MG63 (cell line): Measurements from ENCODE around the gene KCP. TPM values are rescaled to one million over a fixed set of nuclear protein-coding genes. Genes with fewer than 3 reads are reported as not detected.

Source experiments
- DNase-seq: peaks from one replicate; pipeline ENCODE4 v3.0.0-alpha.2; 2020
- H3K27me3 ChIP-seq: fragments of 250-450 bp; sonication (Bioruptor Pico); 2 replicates; pipeline ENCODE4 v1.5.1; 2020; ENCODE audit warnings: mild to moderate bottlenecking, moderate library complexity
- H3K36me3 ChIP-seq: fragments of 250-450 bp; sonication (Bioruptor Pico); 2 replicates; pipeline ENCODE4 v1.5.1; 2020; ENCODE audit warnings: mild to moderate bottlenecking, moderate library complexity
- H3K4me3 ChIP-seq: fragments of 250-450 bp; sonication (Bioruptor Pico); 2 replicates; pipeline ENCODE4 v1.5.1; 2020; ENCODE audit warnings: mild to moderate bottlenecking, moderate library complexity
- H3K9me3 ChIP-seq: fragments of 250-450 bp; sonication (Bioruptor Pico); 2 replicates; pipeline ENCODE4 v1.5.1; 2020; ENCODE audit warnings: mild to moderate bottlenecking, moderate library complexity
- total RNA-seq: library from RNA; depleted of rRNA; stranded (reverse); fragments of >200 nt; shearing (Covaris generic); gene quantifications from 2 replicates; pipeline ENCODE4 v1.2.3, GENCODE V29; 2014; ENCODE audit warnings: low replicate concordance

The KCP gene
- total RNA-seq, 1 experiment from 2014 or later: not detected

- no peaks in the 10 kb centered on the region for H3K36me3 ChIP-seq
- H3K4me3 ChIP-seq: no peak overlapping the region
- no peaks in the 10 kb centered on the region for H3K9me3 ChIP-seq
- no peak for DNase-seq
- no peaks in the 10 kb centered on the region for H3K27me3 ChIP-seq
These were observed 6.7 kb downstream of the KCP start for GRCh38 chr7:128903621-128904361.

- Histone ChIP-seq H3K36me3 (no peaks in the 10 kb centered on the region), H3K27me3 (no peaks in the 10 kb centered on the region), H3K4me3 (no peak overlapping the region), H3K9me3 (no peaks in the 10 kb centered on the region)
- no peak for DNase-seq
These were observed 7.5 kb downstream of the KCP start for GRCh38 chr7:128902761-128903585.

GRCh38 chr7:128900237-128900636 lies 10.3 kb downstream of the KCP start:
- no peak for DNase-seq
- no peaks in the 10 kb centered on the region for H3K27me3 ChIP-seq
- H3K4me3 ChIP-seq: no peak overlapping the region
- H3K36me3 ChIP-seq: no peaks in the 10 kb centered on the region
- H3K9me3 ChIP-seq: no peaks in the 10 kb centered on the region

- no peaks in the 10 kb centered on the region for H3K27me3 ChIP-seq
- no peaks in the 10 kb centered on the region for H3K36me3 ChIP-seq
- DNase-seq: no peak
- no peaks in the 10 kb centered on the region for H3K9me3 ChIP-seq
- no peak overlapping the region for H3K4me3 ChIP-seq
These were observed 11.1 kb downstream of the KCP start for GRCh38 chr7:128899392-128899791.

- Histone ChIP-seq H3K27me3 (no peaks in the 10 kb centered on the region), H3K4me3 (no peak overlapping the region), H3K36me3 (no peaks in the 10 kb centered on the region), H3K9me3 (no peaks in the 10 kb centered on the region)
- DNase-seq: no peak
These were observed 15.2 kb downstream of the KCP start for GRCh38 chr7:128895320-128895719.

GRCh38 chr7:128894101-128894440 lies 16.4 kb downstream of the KCP start:
- no peaks in the 10 kb centered on the region for H3K27me3 ChIP-seq
- DNase-seq: no peak
- no peaks in the 10 kb centered on the region for H3K9me3 ChIP-seq
- H3K4me3 ChIP-seq: no peak overlapping the region
- no peaks in the 10 kb centered on the region for H3K36me3 ChIP-seq

- no peaks in the 10 kb centered on the region for H3K9me3 ChIP-seq
- H3K36me3 ChIP-seq: no peaks in the 10 kb centered on the region
These were observed 17.0 kb downstream of the KCP start for GRCh38 chr7:128893251-128894100.

GRCh38 chr7:128892521-128893250 lies 17.8 kb downstream of the KCP start:
- Histone ChIP-seq H3K27me3 (no peaks in the 10 kb centered on the region), H3K36me3 (no peaks in the 10 kb centered on the region), H3K9me3 (no peaks in the 10 kb centered on the region), H3K4me3 (no peak overlapping the region)
- no peak for DNase-seq

More at GRCh38 chr7:128893251-128894100, 17.0 kb downstream of the KCP start:
- no peak for DNase-seq
- Histone ChIP-seq H3K27me3 (no peaks in the 10 kb centered on the region), H3K4me3 (no peak overlapping the region)

- Histone ChIP-seq H3K9me3 (no peaks in the 10 kb centered on the region), H3K36me3 (no peaks in the 10 kb centered on the region), H3K27me3 (no peaks in the 10 kb centered on the region), H3K4me3 (no peak overlapping the region)
- DNase-seq: no peak
These were observed 18.6 kb downstream of the KCP start for GRCh38 chr7:128891942-128892269.

- Histone ChIP-seq H3K36me3 (no peaks in the 10 kb centered on the region), H3K27me3 (no peaks in the 10 kb centered on the region), H3K4me3 (peak overlapping the region; percentile 25; the same call in 1 of the 2 replicates), H3K9me3 (no peaks in the 10 kb centered on the region)
- DNase-seq: no peak
These were observed 19.2 kb downstream of the KCP start for GRCh38 chr7:128891110-128891941.

- Histone ChIP-seq H3K27me3 (no peaks in the 10 kb centered on the region), H3K36me3 (no peaks in the 10 kb centered on the region), H3K9me3 (no peaks in the 10 kb centered on the region), H3K4me3 (peak overlapping the region; percentile 25; the same call in 1 of the 2 replicates)
- peak; percentile 82 for DNase-seq
These were observed 20.0 kb downstream of the KCP start for GRCh38 chr7:128890306-128891109.

- no peak overlapping the region for H3K4me3 ChIP-seq
- H3K36me3 ChIP-seq: no peaks in the 10 kb centered on the region
- H3K27me3 ChIP-seq: no peaks in the 10 kb centered on the region
- DNase-seq: no peak
- H3K9me3 ChIP-seq: no peaks in the 10 kb centered on the region
These were observed 21.4 kb downstream of the KCP start for GRCh38 chr7:128889121-128889520.

GRCh38 chr7:128888756-128889095 lies 21.8 kb downstream of the KCP start:
- DNase-seq: no peak
- H3K36me3 ChIP-seq: no peaks in the 10 kb centered on the region
- no peaks in the 10 kb centered on the region for H3K27me3 ChIP-seq
- no peaks in the 10 kb centered on the region for H3K9me3 ChIP-seq
- no peak overlapping the region for H3K4me3 ChIP-seq

GRCh38 chr7:128888039-128888755 lies 22.3 kb downstream of the KCP start:
- no peaks in the 10 kb centered on the region for H3K9me3 ChIP-seq
- no peak overlapping the region for H3K4me3 ChIP-seq
- H3K27me3 ChIP-seq: no peaks in the 10 kb centered on the region
- no peak for DNase-seq
- no peaks in the 10 kb centered on the region for H3K36me3 ChIP-seq
